Stimulated activated CD8-positive, alpha-beta memory T cell treated with anti-CD3 and anti-CD28 coated beads, Interleukin-15, amount 100 ng/mL, for 1 hour (primary cell): ENCODE results near the gene EHD4.

Experiments
- DNase-seq: peaks from one replicate; pipeline ENCODE4 v3.0.0-alpha.2; 2020; ENCODE audit warnings: low read depth

EHD4 gene

DNA sequence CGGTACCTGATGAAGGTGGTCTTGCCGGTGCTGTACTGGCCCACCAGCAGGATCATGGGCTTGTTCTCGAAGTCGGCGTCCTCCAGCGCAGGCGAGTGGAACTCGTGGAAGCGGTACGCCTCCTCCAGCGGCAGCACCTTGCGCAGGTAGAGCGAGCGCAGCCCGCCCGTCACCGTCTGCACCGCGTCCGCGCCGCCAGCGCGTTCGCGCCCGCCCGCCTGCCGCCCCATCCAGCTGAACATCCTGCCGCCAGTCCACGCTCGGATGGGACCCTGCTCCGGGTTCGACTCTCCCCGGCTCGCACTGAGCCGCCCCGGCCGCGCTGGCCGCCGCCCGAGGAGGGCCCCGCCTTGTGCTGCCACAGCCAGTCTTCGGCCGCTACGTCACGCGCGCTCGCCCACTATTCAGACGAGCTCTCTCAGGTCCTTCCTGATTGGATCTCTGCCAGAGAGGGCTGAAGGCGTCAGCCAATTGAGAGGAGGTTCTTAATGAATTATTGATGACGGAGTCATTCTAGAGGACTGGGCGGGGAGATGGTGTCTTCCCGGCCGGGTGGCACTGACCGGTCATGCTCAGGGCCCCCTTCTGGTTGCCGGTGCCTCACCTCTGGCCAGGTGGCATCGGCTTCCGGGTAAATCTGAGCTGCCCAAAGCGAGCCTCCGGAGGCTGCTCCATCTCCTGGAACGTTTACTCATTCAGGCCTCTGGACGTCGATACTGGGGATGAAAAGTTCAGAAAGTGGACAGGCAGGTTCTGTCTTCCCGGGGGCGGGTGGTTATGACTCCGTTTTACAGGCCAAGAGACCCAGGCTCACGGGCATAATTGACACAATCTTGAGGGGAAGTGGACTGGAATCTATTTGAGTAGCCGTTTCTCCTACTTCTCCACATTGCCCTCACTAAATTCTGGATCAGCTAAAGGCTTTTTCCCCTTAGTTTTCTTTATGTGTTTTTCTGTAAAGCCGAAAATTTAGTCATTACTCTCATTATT lies at the start of gene EHD4:
Gene EHD4 (minus strand): TSS at position 305 of the 990 bp plus-strand sequence. CDS start 63 bp downstream, at position 242.
- peak; percentile 84 for DNase-seq

DNA sequence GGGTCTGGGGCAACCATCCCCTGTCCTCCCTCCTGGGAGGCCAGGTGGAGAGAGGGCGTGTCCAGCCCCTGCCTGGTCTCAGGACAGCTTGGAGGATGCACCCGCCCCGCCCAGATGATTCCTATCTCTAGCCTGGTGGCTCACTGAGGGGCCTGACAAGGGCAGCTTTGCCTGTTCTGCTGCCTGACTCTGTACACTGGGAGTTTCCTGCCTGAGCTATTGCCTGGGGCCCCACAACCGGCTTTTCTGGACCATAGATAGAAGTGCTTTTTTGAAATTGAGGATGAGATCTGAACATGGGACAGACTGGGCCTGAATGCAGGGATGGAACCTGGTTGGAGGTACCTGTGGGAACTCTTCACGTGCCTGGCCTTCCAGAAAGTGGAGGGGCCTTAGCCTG lies 49.2 kb upstream of the EHD4 start:
- DNase-seq = no peak

DNA sequence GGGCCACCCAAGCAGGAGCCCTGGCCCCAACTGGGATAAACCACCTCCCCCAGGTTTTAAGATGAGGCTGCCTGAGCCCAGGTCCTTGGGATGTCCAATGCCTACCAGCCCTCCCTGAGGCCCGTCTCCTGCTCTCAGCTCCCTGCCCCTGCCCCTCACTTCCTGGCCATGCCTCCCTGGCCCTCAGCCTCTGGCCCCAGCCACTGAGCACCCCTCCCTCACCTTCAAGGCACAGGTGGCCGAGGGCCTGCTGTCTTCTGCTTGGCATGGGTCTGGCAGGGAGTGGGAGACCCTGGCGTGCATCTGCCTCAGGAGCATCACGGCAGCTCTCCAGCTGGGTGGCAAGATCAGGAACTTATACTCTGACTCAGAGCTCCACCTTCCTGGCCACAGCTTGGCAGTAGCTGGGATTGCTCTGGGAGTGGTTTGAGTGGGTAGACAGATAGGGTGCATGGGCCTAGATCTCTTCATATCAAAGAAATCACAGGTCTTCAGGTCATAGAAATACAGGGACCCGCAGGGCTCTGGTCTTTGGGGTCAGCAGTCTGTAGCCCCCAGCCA lies 48.4 kb upstream of the EHD4 start, which contains the start of gene PLA2G4E:
Gene PLA2G4E (minus strand): TSS at position 330 of the 561 bp plus-strand sequence. CDS start 12 bp downstream, at position 318.
- no peak for DNase-seq

DNA sequence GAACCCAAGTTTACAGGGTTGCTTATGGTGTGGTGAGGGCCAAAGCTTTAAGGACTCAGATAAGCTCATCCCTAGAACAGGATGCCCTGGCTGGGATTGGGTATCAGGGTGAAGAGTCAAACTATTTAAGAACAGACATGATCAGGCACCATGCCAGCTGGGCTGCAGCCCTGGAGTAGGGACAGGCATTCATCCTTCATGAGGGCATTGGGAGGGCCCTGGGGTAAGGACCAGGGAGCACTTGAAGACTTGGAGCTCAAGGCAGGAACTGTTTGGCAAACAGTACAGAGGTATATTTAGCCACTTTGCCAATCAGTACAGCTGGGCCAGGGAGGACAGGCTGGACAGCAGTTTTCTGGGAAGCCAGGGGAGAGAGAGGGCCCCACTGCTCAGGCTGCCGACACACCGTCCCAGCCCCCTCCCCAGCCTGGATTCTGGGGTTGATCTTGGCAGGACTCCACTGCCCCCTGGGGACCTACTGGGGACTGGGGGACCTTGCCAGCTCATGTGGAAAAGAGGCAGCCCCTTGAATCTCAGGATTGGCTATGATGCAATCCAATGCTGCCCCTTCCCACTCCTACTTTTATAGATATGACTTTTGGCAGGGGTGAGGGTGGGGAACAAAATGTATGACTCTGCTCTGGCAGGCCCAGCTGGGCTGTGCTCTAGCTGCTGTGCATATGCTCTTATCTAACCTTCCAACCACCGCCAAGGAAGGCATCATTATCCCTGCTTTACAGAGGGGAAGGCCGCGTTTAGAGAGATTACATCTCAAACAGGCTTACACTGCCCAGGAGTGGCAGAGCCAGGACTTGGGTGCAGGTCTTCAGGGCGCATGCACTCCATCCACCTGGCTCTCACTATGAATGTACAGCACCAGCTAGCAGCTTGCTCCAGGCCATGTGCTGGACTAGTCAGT lies 46.2 kb upstream of the EHD4 start:
- DNase-seq = no peak

DNA sequence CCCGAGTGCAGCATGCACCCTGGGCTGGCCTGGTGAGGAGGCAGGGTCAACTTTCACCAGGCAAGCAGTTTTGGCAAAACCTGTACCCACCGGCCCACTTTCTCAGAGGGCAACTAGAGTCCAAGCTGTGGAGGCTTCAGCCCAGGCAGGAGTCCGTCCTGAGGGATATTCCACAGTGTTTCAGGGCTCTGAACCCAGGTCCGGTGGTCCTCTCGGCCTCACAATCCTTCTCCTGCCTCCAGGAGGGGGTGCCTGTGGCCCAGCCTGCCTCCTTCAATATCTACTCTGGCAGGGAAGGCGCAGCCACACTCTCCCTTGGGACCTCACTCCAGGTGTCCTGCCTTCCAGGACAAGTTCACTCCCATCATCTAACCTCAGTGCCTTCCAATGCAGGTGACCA lies 44.6 kb upstream of the EHD4 start:
- DNase-seq = no peak

DNA sequence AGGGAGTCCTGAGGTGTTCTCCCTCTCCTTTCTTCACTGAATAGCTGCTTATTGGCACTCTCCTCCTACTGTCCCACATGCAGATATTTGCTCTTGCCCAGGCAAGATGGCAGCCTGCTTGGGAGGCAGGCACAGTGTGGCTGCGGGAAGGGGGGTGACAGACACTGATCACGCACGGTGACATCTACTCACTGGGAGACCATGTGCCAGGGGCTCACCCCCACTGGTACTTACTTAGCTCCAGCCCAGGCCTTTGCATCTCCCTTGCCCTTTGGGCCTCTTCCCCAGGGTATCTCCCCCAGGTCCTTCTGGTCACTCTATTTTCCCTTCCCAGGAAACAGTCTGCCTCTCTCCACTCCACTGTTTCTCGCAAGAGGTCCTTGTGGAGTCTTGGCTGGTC lies 42.0 kb upstream of the EHD4 start:
- no peak for DNase-seq

DNA sequence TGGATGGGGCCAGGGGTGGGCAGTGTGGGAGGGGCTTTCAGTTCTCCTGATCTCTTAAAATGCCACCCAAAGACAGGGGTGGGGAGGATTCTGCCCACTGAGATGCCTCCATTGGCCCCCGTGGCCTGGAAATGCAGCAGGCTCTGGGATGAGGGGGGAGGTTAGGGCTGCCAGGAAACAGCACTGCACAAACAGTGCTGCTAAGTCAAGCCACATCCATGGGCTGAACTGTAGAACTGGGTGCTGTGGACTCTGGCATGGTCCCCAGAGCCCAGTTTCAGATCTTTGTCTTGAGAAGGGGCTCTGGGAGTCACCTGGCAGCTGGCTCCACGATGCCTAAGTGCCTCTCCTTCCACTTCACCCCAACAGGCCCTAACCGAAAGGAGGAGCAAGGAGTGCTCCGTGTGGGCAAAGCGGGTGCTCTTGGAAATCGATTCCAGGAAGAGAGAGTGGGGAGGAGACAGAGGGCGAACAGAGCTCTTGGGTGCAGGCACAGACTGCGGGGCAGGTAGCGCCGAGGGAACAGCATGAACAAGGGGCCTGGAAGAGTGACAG lies 40.6 kb upstream of the EHD4 start:
- no peak for DNase-seq

DNA sequence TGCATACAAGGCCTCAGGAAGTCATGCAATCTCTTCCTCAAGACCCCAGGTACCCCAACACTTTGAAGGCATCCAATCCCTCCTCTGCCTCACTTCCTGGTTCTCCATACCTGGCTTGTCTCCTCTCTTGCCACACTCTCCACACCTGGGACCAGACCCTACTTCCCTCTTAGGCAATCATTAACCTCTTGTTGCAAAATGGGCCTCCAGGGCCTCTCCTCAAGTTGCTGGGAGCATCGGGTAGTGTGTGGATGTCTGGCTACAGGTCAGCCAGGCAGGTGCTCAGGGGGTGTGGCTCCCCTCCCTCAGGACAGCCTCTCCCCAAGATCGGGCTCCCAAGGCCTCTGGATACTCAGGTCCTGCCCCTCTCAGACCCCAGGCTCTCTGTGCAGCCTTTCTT lies 39.9 kb upstream of the EHD4 start:
- no peak for DNase-seq

DNA sequence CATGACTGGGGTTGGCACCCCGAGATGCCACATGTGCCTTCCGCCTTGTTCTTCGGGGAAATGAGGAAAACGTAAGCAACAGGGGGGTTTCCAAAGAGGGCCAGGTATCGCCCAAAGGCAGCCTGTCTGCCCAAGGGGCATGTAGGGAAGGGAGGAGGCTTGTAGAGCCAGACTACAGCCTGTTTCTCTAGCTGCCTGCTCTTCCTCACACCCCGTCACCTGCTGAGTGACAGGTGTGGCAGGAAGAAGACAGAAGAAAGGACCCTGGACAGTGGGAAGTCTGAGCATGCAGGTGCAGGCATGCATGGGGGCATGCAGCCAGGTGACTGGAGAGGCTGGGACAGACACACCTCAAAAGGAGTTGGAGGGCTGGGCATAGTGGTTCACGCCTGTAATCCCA lies 38.7 kb upstream of the EHD4 start:
- no peak for DNase-seq

DNA sequence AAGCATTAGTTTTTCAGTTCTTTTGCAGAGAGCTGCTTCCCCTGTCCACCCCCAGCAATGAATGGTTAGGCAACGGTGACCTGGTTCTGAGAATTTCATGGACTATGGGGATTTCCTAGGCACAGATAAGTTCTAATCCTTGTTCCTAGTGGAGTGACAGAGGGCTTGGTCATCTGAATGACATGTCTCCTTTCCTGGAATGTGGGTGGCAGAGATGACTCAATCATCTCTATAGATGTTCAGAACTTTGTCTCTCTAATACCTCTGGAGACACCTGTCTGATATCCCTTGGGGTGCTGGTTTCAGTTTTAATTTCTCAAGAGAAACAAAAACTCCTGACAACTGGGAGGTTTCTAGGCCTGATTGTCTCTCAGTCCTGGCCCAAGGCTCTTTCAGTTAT lies 38.1 kb upstream of the EHD4 start:
- DNase-seq = no peak

DNA sequence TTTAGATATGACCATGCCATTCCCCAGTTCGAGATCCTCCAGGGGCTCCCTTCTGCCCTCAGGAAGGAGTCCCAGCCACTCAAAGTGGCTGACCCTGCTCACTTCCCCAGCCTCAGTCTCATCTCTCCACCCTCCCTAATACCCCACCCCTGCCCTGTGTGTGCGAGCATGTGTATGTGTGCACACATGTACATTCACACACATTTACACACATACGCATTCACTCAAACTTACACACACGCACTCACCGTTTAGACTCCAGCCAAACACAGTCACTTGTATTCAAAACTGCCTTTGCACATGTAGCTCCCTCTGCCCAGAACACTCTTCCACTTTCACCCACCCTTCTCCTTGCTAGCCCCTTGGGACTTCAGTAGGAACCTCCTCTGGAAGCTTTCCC lies 37.1 kb upstream of the EHD4 start:
- DNase-seq = no peak

DNA sequence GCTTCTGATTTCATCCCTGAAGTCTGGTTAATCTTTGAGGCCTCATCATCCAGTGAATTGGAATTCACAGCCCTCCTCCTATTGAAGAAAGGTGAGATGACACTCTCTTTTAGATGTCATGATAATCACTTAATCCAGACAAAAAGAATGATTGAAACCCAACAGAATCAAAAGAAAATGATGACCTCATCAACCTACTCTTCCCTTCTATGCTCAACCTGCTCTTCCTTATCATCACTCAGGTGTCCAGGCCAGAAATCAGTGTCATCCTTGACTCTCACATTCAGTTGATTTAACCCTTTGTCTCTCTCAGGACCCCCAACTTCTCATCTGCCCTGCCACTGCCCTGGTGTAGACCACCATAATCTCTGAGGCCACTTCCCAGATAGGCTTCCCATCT lies 36.7 kb upstream of the EHD4 start:
- DNase-seq = no peak

DNA sequence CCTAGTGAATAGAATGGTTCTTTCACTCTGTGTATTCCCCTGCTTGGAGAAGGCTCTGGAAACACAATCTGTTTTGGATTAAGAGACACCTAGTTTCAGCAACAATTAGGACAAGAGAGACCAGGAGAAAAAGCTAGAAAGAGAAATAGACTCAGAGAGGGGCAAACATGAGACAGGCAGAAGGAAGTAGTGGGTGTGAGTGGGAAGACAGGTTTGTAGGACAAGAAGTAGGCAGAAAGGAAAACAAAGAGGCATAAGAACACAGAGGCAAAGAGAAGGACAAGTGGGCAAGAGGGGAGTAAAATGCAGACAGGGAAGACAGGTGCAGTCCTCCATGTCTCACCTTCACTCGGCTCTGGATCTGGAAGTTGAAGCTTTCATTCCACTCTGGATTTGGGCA lies 35.0 kb upstream of the EHD4 start:
- DNase-seq = no peak

DNA sequence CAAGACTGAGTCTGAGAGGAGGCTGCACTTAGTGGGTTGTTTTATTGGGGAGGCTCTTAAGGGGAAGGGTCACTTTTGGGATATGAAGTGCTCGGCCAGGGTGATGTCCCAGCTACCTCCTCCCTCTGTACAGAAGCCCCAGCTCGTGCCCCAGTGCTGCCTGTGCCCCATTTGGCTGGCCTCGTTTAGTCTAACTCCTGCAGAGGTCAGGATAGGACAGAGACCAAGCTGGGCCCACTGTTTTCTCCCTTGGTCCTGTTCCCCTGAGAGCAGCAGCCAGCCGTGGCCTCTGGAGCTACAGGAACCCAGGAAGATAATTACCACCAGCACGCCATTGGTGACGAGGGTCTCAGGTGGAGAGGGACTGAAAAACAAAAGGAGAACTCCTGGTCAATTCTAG lies 30.0 kb upstream of the EHD4 start:
- no peak for DNase-seq

DNA sequence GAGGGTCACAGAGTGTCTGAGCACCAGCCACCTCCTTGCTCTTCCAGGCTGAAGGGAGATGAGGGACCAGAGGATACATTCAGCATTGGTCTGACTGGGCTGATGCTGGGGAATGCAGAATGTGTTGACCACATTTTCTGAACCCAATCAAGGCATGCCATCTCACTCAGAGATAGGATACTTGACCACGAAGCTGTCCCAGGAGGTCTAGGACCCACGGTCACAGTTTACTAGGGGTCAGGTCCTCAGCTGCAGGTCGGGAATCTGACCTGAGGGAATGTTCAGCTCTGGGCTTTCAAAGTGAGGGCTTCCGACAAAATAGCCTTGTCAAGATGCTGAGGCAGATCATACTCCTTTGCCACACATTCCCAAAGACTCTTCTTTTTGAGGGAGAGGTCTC lies 28.9 kb upstream of the EHD4 start:
- no peak for DNase-seq

DNA sequence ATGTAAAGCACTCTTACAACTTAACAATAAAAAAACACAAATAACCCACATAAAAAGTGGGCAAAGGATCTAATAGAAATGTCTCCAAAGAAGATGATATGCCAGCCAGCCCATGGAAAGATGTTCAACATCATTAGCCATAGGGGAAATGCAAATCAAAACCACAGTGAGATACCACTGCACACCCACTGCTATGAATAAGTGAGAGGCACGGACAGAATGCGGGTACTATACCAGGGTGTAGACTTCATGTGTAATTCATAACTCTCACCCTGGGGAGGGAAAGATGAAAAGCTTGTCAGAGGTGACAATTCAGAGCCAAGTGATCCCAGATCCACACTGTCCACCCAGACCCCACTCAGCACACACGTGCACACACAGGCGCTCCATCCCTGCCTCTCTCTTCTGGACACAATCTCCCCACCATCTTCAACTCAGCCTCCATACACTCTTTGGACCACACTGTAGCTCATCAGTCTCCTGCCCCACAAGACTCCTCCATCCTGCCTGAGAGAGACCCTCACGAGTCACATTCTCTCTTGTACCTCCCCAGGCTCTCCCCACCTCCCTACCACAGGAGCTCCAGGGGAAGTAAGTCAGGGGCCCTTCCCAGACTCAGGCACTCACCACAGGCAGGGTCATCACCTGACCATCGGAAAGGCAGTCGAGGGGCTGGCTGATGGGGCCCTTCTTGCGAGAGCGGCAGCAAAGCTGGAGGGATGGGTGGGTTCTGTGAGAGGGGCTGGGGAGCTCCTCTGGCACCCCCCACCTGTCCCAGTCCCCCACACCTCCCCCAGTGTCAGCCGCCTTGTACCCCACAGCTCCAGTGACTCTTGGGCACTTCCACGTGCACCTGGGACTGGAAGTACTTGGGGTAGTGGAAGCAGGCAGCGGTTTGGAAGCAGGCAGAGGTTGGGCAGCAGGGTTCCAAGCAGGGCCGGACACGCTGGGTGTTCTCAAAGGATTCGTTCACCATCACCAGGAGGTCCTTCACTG lies 27.2 kb upstream of the EHD4 start:
- DNase-seq = no peak

DNA sequence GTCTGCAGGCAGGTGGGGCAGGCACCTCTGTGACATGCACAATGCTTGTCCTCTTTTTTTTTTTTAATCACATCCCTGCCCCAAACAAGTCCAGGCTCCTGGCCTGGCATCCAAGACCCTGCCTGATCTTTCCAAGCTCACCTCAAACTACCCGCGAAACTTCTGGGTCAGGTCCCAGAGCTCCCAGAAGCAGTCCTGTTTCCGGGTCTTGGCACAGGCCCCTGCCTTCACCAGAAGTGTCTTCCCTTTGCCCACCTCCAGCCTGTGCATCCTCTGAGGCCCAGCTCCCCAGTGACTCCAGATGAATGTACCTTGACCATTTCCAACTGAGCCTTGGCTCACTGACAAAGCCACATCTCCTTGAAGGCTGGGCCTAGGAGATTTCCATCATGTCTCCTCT lies 25.5 kb upstream of the EHD4 start:
- no peak for DNase-seq

DNA sequence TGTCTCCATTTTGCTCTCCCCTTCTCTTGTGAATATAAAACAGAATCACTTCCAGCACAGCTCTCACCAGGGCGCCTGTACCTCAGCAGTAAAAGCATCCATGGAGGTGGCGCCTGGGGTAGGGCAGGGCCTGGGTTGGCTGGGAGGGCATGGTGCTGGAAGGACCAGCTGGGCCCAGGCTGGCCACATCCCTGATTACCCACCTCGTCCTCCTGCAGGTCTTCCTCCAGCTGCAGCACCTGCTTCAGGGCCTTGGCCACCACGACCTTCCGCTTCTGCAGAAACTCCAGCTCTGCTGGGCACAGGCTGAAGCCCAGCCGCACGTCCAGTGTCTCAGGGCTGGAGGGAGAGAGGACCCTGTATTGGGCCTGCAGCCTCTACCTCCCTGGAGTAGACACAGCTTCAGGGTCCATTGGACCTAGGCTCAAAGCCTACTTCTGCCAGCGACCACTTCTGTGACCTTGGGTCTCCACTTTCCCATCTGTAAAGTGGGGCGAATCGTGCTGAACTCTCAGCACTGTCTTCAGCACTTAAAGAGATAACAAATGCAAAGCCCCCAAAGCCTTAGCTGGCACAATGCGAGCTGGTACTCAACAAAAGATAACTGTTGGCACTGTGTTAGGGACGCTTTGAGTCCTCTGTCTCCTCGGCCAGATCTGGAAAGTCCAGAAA lies 24.7 kb upstream of the EHD4 start:
- DNase-seq = no peak

DNA sequence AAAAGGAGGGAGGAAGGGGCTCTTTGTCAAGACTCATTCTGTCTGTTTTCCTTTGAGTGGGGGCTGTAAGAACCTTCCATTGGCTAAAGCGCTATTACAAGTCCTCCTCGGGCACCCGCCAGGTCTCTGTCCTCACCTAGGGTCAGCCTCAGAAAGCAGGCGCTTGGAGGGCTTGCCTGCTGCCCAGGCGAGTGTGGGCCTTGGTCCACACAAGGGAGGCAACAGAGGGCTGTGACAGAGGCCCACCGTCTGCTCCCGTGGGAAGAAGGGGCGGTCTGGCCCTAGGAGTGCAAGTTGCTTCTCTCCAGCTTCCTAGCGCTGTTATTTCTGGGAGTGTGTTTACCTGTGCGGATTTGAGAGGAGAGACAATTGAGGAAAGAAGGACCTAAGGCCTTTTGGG lies 24.0 kb upstream of the EHD4 start:
- no peak for DNase-seq

DNA sequence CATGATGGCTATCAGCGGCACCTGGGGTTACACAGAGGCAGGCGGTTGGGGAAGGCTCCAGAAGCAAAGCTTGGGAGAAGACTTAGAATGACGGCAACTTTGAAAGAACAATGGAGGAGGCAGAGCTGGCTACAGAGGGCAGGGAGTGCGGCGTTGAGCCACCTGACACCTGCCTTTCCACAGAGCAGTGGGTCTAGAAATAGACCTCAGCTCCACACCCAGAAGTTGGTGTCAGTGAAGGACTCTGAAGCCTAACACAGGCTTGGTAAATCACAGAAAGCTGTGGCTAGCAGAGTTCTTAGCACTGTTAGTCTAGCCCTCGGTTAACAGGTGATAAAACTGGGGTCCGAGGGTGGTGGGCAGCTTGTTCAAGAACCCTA lies 23.1 kb upstream of the EHD4 start:
- no peak for DNase-seq
